Measurements from ENCODE around the gene DYSF.

DYSF gene

DNA sequence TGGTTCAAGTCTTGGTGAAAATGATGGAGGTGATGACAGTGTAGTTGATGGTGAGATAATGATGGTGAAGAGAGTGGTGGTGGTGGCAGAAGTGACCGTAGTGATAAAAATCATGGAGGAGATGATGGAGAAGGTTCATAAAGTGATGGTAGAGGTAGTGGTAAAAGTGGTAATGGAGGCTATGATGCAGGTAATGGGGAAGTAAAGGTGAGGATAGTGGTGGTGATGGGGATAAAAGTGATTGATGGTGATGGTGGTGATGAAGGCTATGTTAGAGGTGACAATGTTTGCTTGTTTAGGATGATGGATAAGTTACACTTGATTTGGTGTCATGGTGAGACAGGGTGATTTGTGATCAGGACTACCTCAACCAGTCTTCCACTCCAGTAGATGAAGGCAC is 268.9 kb downstream of the DYSF start:
- H3K4me3 ChIP-seq (ENCODE audit: control insufficient read depth, low read depth, low read length), result no peak overlapping the region
- DNase-seq (ENCODE audit: low read depth), result no peak
- TF ChIP-seq, protein P1, sequence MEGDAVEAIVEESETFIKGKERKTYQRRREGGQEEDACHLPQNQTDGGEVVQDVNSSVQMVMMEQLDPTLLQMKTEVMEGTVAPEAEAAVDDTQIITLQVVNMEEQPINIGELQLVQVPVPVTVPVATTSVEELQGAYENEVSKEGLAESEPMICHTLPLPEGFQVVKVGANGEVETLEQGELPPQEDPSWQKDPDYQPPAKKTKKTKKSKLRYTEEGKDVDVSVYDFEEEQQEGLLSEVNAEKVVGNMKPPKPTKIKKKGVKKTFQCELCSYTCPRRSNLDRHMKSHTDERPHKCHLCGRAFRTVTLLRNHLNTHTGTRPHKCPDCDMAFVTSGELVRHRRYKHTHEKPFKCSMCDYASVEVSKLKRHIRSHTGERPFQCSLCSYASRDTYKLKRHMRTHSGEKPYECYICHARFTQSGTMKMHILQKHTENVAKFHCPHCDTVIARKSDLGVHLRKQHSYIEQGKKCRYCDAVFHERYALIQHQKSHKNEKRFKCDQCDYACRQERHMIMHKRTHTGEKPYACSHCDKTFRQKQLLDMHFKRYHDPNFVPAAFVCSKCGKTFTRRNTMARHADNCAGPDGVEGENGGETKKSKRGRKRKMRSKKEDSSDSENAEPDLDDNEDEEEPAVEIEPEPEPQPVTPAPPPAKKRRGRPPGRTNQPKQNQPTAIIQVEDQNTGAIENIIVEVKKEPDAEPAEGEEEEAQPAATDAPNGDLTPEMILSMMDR (IDR thresholded peaks at IDR 0.05; ENCODE audit: control insufficient read depth, insufficient read depth, low read depth, low read length, missing control alignments), result no peak

DNA sequence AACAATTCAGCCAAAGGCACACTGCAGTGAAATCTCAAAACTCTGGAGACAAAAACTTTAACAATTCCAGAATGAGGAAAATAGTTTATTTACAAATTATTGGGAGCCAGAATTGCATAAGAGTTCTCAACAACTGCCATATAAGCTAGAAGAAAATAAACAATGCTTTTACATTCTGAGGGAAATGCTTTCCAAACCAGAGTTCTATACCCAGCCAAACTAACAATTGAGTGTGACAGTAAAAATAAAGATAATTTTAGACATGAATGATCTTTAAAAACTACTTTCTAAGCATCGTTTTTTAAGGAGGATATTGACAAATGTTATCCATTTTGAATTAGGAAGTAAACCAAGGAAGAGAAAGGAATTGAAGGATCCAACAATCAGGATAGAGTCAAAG is 271.4 kb downstream of the DYSF start:
- DNase-seq (ENCODE audit: low read depth), result no peak
- TF ChIP-seq, protein P1 (IDR thresholded peaks at IDR 0.05; ENCODE audit: control insufficient read depth, insufficient read depth, low read depth, low read length, missing control alignments), result no peak
- no peak overlapping the region for H3K4me3 ChIP-seq (ENCODE audit: control insufficient read depth, low read depth, low read length)

DNA sequence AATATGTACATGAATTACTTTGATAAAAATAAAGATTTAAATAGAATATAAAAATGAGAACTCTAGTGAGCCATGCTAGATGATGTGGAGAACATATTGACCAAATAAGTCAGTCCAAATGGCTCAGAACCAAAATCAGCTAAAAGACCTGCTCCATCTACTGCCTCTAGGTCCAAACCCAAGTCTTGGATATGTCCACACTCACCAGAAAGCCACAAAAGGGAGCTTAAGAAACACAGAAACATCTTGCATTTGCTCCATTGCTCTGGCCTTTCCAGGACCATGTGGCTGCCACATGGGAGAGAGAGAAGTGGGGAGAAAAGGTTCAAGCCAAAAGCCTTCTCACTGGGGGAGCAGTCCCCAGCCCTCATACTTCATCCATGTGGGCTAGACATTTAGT is 272.5 kb downstream of the DYSF start:
- DNase-seq (ENCODE audit: low read depth), result no peak
- no peak overlapping the region for H3K4me3 ChIP-seq (ENCODE audit: control insufficient read depth, low read depth, low read length)
- TF ChIP-seq, protein P1 (IDR thresholded peaks at IDR 0.05; ENCODE audit: control insufficient read depth, insufficient read depth, low read depth, low read length, missing control alignments), result no peak

DNA sequence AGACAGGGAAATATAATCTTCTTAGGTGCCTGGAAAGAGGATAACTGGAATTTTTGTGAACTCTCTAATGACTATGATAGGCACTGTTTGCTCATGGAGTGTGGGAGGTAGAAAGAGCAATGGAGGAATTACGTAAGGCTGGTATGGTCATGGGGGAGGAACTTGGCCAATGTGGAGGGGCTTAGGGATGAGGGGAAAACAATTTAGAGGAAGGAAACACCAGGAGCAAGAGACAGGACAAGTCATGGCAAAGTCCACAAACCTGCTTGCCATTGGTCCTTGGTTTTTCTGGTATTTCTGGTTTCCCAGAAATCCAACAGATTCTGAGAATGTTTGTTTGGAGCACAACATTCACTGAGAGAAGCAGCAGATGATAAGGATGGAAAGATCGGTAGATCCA is 274.2 kb downstream of the DYSF start:
- TF ChIP-seq, protein P1 (IDR thresholded peaks at IDR 0.05; ENCODE audit: control insufficient read depth, insufficient read depth, low read depth, low read length, missing control alignments), result no peak
- no peak for DNase-seq (ENCODE audit: low read depth)
- H3K4me3 ChIP-seq (ENCODE audit: control insufficient read depth, low read depth, low read length), result no peak overlapping the region

DNA sequence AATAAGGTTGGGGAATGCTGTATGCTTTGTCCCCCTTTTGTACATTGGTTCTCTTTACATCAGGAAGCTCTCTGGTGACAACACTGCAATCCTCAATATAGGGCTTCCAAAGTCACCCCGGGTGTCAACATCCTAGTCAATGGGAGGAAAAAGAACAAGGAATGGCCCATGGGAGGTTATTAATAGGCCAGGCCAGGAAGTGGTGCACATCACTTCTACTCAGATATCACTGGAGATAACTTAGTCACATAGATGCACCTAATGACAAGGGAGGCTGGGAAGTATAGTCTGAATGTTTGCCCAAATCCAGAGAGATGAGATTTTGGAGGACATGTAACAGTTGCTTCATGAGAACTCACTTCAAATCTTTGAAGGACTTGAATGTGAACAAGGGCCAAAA is 274.7 kb downstream of the DYSF start:
- no peak overlapping the region for H3K4me3 ChIP-seq (ENCODE audit: control insufficient read depth, low read depth, low read length)
- DNase-seq (ENCODE audit: low read depth), result no peak
- TF ChIP-seq, protein P1 (IDR thresholded peaks at IDR 0.05; ENCODE audit: control insufficient read depth, insufficient read depth, low read depth, low read length, missing control alignments), result no peak

DNA sequence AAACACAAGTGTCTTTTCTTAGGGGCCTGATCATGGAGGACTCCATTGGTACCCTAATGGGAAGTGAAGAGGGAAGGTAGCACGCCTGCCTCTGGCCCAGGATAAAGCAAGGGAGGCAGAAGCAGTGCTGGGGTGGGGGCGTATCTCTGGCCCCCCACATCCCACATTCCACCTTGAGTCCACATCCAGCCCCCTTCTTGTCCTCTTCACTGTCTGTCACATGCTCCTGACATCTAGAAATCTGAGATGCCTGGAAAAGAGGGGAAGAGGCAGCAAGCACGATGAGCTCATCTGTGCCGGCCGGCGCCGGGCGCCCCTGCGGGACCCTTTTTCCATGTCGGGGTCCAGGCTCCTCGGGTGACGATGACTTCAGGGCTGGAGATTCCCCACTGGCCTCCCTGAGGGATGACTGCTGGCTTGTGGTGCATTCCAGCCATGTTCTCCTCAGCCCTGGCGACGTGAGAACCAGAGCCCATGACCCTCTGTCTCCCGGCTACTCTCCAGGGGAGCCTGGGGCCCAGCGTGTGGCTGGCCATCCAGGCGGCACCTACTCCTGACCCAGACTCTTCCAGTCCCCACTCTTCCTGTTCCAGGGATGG is 277.5 kb downstream of the DYSF start:
- no peak overlapping the region for H3K4me3 ChIP-seq (ENCODE audit: control insufficient read depth, low read depth, low read length)
- no peak for DNase-seq (ENCODE audit: low read depth)
- TF ChIP-seq, protein P1 (IDR thresholded peaks at IDR 0.05; ENCODE audit: control insufficient read depth, insufficient read depth, low read depth, low read length, missing control alignments), result no peak

DNA sequence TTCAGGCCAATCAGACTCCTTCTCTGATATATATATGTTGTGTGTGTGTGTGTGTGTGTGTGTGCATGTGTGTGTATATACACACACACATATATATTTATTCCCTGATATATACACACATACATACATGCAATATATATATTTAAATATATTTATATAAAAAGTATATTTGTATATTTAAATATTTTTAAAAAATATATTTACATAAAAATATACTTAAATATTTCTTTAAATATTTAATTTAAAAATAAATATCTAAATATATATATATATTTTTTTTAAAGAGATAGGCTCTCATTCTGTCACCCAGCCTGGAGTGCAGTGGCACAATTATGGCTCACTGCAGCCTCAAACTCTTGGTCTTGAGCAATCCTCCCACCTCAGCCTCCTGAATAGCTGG is 281.3 kb downstream of the DYSF start:
- DNase-seq (ENCODE audit: low read depth), result no peak
- TF ChIP-seq, protein P1 (IDR thresholded peaks at IDR 0.05; ENCODE audit: control insufficient read depth, insufficient read depth, low read depth, low read length, missing control alignments), result no peak
- H3K4me3 ChIP-seq (ENCODE audit: control insufficient read depth, low read depth, low read length), result no peak overlapping the region

Measured in AG09309 (cell line).